Stimulated activated memory B cell treated with anti-CD40 and anti-IgM and Interleukin-4, amounts not matched to agents 10 μg/mL and 1 μg/mL and 100 μg/mL, for 72 hours (primary cell): ENCODE measurements around the gene SLC44A5.
"Not testable (repeated sequence)": the region's sequence is repeated elsewhere in the genome, so short reads cannot be mapped to it uniquely, and the experiment has no call there.

Experiments used
- ATAC-seq: fragments of 150-1000 bp; cut with Tn5 transposase; 2 replicates; pipeline ENCODE4 v1.10.0; 2021
- H3K27ac Mint-ChIP-seq: one replicate; pipeline ENCODE4 v1.8.0; 2022; ENCODE audit warnings: mild to moderate bottlenecking, mixed read lengths
- H3K27me3 Mint-ChIP-seq: one replicate; pipeline ENCODE4 v1.8.0; 2022; ENCODE audit warnings: mixed read lengths
- H3K36me3 Mint-ChIP-seq: one replicate; pipeline ENCODE4 v1.8.0; 2022; ENCODE audit warnings: mixed read lengths
- H3K4me1 Mint-ChIP-seq: one replicate; pipeline ENCODE4 v1.8.0; 2022; ENCODE audit warnings: mixed read lengths
- H3K4me3 Mint-ChIP-seq: one replicate; pipeline ENCODE4 v1.8.0; 2022; ENCODE audit warnings: mild to moderate bottlenecking, moderate library complexity, mixed read lengths
- H3K9me3 Mint-ChIP-seq: one replicate; pipeline ENCODE4 v1.8.0; 2022; ENCODE audit warnings: mixed read lengths

The SLC44A5 gene

DNA sequence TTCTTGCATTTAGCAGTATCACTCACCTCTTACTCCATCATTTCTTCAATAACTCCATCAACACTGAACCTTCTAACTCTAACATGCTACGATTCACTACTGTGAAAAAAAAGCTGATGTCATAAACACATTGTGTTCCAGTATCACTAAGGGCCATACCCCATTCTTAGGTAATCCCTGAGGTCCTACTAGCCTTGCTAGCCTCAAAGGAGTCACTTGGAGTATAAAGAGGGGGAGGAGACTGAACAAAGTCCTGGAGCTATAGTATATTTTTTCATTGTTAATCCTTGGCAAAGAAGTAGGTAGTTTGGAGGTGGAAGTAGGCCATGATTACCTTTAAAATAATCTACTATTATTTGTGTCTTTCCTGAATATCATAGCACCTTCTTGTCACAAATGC, at the start of gene SLC44A5:
TSS of gene SLC44A5 (minus strand) at position 101 of the 400 bp plus-strand sequence. CDS start 69,667 bp downstream, outside the sequence.
- no peak within 1 kb of the TSS for H3K4me3 Mint-ChIP-seq
- no peak within 1 kb of the TSS for H3K27ac Mint-ChIP-seq
- no peaks in the 10 kb centered on the region for H3K36me3 Mint-ChIP-seq
- H3K9me3 Mint-ChIP-seq = peaks cover 13% of the 10 kb centered on the region
- ATAC-seq = no peak
- H3K4me1 Mint-ChIP-seq = peaks cover 11% of the 10 kb centered on the region
- peaks cover 71% of the 10 kb centered on the region for H3K27me3 Mint-ChIP-seq

DNA sequence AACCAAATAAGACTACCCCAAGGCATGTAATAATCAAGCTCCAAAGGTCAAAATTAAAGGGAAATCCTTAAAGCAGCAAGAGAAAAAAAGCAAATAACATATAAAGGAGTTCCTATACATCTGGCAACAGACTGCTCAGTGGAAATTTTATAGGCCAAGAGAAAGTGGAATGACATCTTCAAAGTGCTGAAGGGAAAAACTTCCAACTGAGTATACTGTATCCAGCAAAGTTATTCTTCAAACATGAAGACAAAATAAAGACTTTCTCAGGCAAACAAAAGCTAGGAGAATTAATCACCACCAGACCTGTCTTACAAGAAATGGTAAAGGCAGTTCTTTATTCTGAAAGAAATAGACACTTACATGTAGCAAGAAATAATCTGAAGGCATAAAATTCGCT, 45.0 kb upstream of the SLC44A5 start:
- H3K9me3 Mint-ChIP-seq = peaks cover 10% of the 10 kb centered on the region
- H3K27ac Mint-ChIP-seq = no peak overlapping the region
- H3K36me3 Mint-ChIP-seq = peaks cover 5% of the 10 kb centered on the region
- peaks cover 39% of the 10 kb centered on the region for H3K27me3 Mint-ChIP-seq
- H3K4me3 Mint-ChIP-seq = no peak overlapping the region
- ATAC-seq = no peak
- no peaks in the 10 kb centered on the region for H3K4me1 Mint-ChIP-seq

DNA sequence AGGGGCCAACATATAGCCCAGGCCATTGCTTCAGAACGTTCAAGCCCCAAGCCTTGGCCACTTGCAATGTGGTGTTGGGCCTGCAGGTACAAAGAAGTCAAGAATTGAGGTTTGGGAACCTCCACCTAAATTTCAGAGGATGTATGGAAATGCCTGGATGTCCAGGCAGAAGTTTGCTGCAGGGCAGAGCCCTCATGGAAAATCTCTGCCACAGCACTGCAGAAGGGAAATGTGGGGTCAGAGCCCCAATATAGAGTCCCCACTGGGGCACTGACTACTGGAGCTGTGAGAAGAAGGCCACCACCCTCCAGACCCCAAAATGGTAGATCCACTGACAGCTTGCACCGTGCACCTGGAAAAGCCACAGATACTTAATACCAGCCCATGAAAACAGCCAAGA, 36.3 kb upstream of the SLC44A5 start:
- peaks cover 14% of the 10 kb centered on the region for H3K27me3 Mint-ChIP-seq
- not testable (repeated sequence) for H3K4me3 Mint-ChIP-seq, H3K27ac Mint-ChIP-seq, H3K9me3 Mint-ChIP-seq, ATAC-seq, H3K36me3 Mint-ChIP-seq, H3K4me1 Mint-ChIP-seq

- not testable (repeated sequence) for H3K27me3 Mint-ChIP-seq, H3K9me3 Mint-ChIP-seq, H3K36me3 Mint-ChIP-seq, H3K4me3 Mint-ChIP-seq, H3K27ac Mint-ChIP-seq, ATAC-seq, H3K4me1 Mint-ChIP-seq
Measured at GRCh38 chr1:75645153-75645552, 34.2 kb upstream of the SLC44A5 start.

- no peaks in the 10 kb centered on the region for H3K9me3 Mint-ChIP-seq
- no peaks in the 10 kb centered on the region for H3K4me1 Mint-ChIP-seq
- ATAC-seq = no peak
- H3K4me3 Mint-ChIP-seq = no peak overlapping the region
- H3K27me3 Mint-ChIP-seq = no peaks in the 10 kb centered on the region
- H3K27ac Mint-ChIP-seq = no peak overlapping the region
- H3K36me3 Mint-ChIP-seq = no peaks in the 10 kb centered on the region
Measured at GRCh38 chr1:75643460-75643859, 32.5 kb upstream of the SLC44A5 start.

DNA sequence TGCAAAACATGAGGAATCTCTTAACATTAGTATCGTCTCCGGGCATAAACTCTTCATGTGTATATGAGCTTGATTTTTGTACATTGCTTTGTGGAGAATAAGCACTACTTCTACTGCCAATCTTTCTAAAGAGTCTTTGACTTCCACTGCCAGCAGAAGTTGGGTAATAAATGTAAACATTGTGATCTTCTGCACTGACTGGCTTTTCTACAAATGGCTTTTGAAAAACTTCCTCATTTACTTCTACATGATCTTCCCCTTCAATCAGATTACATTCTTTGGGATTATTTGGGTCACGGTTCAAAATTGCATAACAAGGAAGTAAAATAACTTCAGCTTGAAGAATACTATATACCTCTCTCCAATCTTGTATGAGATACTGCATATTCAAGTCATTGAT, 30.4 kb upstream of the SLC44A5 start:
- Mint-ChIP-seq H3K27ac (no peak overlapping the region), H3K4me3 (no peak overlapping the region), H3K9me3 (no peaks in the 10 kb centered on the region), H3K27me3 (no peaks in the 10 kb centered on the region), H3K36me3 (no peaks in the 10 kb centered on the region), H3K4me1 (no peaks in the 10 kb centered on the region)
- no peak for ATAC-seq

DNA sequence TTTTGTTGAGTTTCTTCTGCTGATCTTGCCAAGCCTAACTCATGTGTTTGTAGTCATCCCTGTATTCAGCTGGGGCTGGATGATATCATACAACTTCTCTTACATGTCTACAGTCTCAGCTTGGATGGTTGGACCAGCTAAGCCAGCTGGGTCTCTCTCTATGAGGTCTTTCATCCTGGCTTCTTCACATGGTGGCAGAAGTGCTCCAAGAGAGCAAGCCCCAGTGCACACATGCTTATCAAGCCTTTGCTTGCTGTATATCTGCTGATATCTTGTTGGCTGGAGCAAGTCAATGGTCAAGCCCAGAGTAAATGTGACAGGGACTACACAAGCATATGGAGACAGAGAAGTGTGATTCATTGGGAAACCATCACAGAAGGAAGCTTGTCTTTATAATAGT, 29.2 kb upstream of the SLC44A5 start:
- H3K4me1 Mint-ChIP-seq = no peaks in the 10 kb centered on the region
- H3K27ac Mint-ChIP-seq = no peak overlapping the region
- H3K9me3 Mint-ChIP-seq = no peaks in the 10 kb centered on the region
- no peaks in the 10 kb centered on the region for H3K27me3 Mint-ChIP-seq
- H3K36me3 Mint-ChIP-seq = no peaks in the 10 kb centered on the region
- H3K4me3 Mint-ChIP-seq = no peak overlapping the region
- ATAC-seq = peak; percentile 50

DNA sequence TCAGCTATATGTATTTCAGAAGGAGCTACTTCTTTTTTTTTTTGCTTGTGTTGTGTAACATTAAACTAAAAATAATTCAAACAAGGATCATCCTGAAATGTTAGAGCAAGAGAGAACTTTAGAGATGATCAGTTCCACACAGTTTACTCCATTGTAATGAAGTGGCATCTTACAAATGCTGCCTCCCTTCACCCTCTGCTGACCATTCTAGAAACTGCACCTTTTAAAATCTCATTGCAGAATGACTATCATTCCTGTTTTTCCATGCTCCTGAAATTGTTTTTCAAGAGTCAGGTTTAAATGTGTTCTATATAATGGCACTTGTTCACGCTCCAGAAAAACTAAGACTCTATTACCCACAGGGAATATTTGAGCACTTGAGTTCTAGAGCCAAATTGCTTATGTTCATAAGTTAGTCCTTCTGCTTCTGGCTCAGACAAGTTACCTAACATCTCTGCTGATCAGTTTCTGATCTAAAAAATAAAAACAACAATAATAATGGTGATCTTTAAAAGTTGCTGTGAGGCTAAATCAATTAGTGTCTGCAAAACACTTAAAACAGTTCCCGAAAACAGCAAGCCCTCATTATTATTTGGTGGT, 21.5 kb upstream of the SLC44A5 start:
- Mint-ChIP-seq H3K4me3 (no peak overlapping the region), H3K9me3 (no peaks in the 10 kb centered on the region), H3K4me1 (no peaks in the 10 kb centered on the region), H3K36me3 (no peaks in the 10 kb centered on the region), H3K27ac (no peak overlapping the region), H3K27me3 (peaks cover 24% of the 10 kb centered on the region)
- no peak for ATAC-seq

DNA sequence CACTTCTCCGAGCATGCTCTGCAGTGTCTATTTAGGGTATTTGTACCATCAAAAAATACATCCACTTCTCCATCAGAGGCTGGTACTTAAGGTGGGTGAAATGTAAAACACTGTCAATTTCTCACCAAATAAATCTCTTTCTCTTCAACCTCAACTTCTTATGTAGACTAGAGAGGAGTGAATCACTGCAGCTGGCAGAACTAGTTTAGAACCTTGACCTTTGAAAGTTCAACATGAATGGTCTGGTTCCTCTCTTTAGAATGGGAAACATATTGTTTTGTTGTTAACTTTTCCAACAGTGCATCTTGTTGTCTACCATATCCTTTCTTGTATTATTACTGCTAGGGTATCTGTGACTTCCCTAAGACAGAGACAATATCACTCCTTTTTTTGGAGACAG, 20.1 kb upstream of the SLC44A5 start:
- H3K27me3 Mint-ChIP-seq = peaks cover 36% of the 10 kb centered on the region
- no peak overlapping the region for H3K4me3 Mint-ChIP-seq
- peaks cover 2% of the 10 kb centered on the region for H3K4me1 Mint-ChIP-seq
- H3K9me3 Mint-ChIP-seq = no peaks in the 10 kb centered on the region
- peak overlapping the region; percentile 42 for H3K27ac Mint-ChIP-seq
- H3K36me3 Mint-ChIP-seq = no peaks in the 10 kb centered on the region
- ATAC-seq = no peak

DNA sequence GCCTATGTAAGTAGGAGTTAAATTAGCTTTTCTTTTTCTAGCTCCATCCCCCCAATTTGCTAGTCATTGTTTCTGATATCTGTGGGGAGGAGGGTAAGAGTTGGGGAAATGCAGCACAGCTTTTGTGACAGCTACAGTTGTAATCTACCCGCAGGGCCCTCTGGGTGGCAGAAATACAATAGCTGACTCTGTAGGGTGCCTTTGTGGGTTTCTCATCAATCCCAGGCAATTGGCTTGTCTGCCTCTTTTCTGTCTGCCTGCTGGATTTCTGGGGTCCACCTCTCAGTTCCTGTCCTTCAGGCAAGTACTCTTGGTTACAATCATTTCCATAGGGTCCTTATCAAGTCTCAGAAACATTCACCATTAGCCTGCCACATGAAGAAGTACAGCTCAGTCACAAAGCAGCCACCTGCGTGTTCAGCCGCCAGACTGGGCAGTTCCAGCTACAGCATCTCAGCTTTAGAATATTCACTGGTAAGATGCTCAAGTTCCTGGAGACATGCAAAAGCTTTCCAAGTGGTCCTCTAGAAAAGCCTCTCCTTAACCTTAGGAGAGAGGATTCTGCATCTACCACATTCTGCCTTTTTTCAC, 19.2 kb upstream of the SLC44A5 start:
- ATAC-seq = no peak
- Mint-ChIP-seq H3K4me3 (no peak overlapping the region), H3K27me3 (peaks cover 36% of the 10 kb centered on the region), H3K9me3 (no peaks in the 10 kb centered on the region), H3K27ac (no peak overlapping the region), H3K36me3 (no peaks in the 10 kb centered on the region), H3K4me1 (peaks cover 7% of the 10 kb centered on the region)

DNA sequence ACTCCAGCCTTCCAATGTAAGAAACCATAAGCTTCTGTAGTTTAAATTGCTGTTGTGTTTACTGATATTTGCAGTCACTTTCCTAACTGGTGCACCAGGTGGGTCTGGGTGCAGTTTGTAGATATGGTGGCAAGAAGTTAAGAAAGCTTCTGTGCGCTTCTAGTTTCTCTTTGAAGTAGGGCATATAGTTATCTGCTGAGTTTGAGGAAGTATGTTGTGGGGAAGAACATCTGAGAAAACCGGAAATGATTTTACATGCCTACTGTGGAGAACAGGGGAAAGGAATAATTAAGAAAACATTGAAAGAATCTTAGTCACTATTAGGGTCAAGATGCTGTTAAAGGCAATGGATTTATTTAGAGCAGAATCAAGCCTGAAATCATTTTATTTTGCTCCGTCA, 14.9 kb upstream of the SLC44A5 start:
- no peak overlapping the region for H3K4me3 Mint-ChIP-seq
- peaks cover 31% of the 10 kb centered on the region for H3K27me3 Mint-ChIP-seq
- H3K4me1 Mint-ChIP-seq = peaks cover 7% of the 10 kb centered on the region
- ATAC-seq = no peak
- no peak overlapping the region for H3K27ac Mint-ChIP-seq
- H3K36me3 Mint-ChIP-seq = no peaks in the 10 kb centered on the region
- H3K9me3 Mint-ChIP-seq = no peaks in the 10 kb centered on the region

- ATAC-seq = no peak
- Mint-ChIP-seq H3K36me3 (no peaks in the 10 kb centered on the region), H3K4me1 (peaks cover 21% of the 10 kb centered on the region), H3K4me3 (no peak overlapping the region), H3K27ac (no peak overlapping the region), H3K27me3 (peaks cover 56% of the 10 kb centered on the region), H3K9me3 (peaks cover 7% of the 10 kb centered on the region)
Measured at GRCh38 chr1:75618382-75618781, 7.5 kb upstream of the SLC44A5 start.

DNA sequence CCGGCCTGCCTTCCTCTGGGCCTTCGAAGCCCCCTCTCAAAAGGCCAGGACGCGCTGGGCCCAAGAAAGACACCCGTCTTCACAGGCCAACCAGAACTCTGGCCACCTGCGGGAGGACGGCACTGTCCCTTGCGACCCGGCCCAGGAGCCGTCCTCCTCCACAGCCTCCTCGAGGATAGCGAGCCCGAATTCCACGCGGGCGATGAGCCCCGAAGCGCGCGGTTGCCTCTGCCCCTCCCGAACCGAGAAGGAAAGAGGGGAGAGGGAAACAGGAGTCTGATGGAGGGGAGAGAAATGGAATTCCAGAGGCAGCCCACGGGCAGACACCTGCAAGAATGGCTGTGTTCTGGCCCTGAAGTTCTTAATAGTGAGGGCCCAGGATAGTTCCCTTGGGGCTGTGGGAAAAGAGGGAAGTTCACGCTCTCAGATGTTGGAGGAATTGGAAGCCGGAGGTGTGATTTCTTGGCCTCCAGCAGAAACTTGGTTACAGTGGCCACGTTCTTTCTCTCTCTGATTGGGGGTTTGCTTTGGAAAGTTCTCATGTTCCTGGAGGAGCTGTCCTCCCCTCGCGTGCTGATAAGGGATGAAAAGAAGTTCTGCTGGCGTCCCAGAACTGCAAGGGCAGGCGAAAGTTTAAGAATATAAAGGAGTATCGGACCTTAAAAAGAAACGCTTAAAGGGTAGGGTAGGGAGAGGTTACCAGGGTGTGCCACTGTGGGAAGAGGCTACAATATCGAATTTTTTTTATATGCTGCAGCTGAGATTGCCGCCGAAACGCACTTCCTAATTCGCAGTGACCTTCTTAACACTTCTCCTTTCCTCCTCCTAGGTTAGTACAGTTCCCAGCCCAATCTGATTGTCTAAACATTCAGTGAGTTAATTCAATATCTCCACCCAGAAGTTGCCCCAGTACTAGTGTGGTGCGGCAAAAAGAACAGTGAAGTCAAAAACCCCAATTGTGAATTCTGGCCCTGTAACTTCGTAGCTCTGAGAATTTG, 5.8 kb upstream of the SLC44A5 start:
- no peak overlapping the region for H3K27ac Mint-ChIP-seq
- H3K27me3 Mint-ChIP-seq = peaks cover 71% of the 10 kb centered on the region
- H3K36me3 Mint-ChIP-seq = no peaks in the 10 kb centered on the region
- peaks cover 7% of the 10 kb centered on the region for H3K9me3 Mint-ChIP-seq
- peaks cover 21% of the 10 kb centered on the region for H3K4me1 Mint-ChIP-seq
- H3K4me3 Mint-ChIP-seq = peak overlapping the region; percentile 57
- ATAC-seq = no peak

DNA sequence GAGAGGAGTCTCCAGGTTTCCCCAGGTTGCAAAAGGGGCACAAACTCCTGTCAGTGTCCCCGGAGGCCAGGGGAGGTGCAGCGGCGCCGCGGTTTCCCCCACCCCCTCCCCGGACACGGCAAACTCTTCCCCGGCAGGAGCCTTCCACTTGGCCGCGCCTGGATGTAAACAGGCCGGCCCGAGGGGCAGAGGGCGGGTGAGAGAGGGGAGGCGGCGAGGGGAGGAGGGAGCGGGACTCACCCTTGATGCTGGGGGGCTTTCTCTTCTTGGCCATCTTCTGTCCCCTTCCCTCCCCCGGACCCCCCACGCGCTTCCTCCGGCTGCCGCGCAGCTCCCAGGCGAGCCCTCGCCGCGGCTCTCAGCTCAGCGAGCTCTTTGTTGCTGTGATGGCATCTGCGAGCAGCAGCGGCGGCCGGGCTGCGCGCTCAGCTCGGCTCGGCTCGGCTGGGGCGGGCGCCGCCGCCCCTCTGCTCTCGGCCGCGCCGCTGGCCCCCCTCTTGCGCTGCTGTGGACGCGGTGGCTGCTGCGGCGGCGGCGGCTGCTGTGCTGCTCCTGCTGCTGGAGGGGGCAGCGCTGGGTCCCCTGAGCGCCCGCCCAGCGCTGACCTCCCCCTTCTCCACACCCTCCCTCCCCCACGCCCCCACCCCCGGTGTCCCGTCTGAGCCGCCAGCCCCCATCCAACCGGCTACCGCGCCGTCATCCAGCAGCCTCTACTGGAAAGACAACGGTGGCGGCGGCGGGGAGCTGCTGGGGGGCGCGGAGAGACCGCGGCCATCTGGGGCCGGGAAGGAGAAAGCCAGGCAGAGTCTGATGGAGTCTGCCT, 4.9 kb upstream of the SLC44A5 start:
- Mint-ChIP-seq H3K36me3 (no peaks in the 10 kb centered on the region), H3K27me3 (peaks cover 74% of the 10 kb centered on the region), H3K27ac (no peak overlapping the region), H3K4me3 (peak overlapping the region; percentile 57), H3K4me1 (peaks cover 21% of the 10 kb centered on the region), H3K9me3 (peaks cover 7% of the 10 kb centered on the region)
- ATAC-seq = peak; percentile 65

- Mint-ChIP-seq H3K9me3 (peaks cover 4% of the 10 kb centered on the region), H3K4me3 (peak overlapping the region; percentile 57), H3K27me3 (peaks cover 63% of the 10 kb centered on the region), H3K27ac (no peak overlapping the region), H3K4me1 (peaks cover 21% of the 10 kb centered on the region), H3K36me3 (no peaks in the 10 kb centered on the region)
- no peak for ATAC-seq
Measured at GRCh38 chr1:75614399-75614756, 3.5 kb upstream of the SLC44A5 start.
